Measurements from ENCODE around the gene MIDN.

The MIDN gene

GRCh38 chr19:1282588-1283206 lies 34.3 kb downstream of the MIDN start:
- no peak for DNase-seq (ENCODE audit: low read depth in 2 of 2)

GRCh38 chr19:1283207-1283916 lies 35.0 kb downstream of the MIDN start:
- DNase-seq (ENCODE audit: low read depth in 2 of 2), result no peak

- no peak for DNase-seq (ENCODE audit: low read depth in 2 of 2)
These were observed 35.5 kb downstream of the MIDN start for GRCh38 chr19:1283917-1284292.

- no peak for DNase-seq (ENCODE audit: low read depth in 2 of 2)
These were observed 36.1 kb downstream of the MIDN start for GRCh38 chr19:1284293-1284978.

GRCh38 chr19:1284979-1285736 lies 36.8 kb downstream of the MIDN start:
- DNase-seq (ENCODE audit: low read depth in 2 of 2), result no peak

- DNase-seq (ENCODE audit: low read depth in 2 of 2), result no peak
These were observed 37.5 kb downstream of the MIDN start, which contains the start of gene EFNA2 for GRCh38 chr19:1285737-1286360. Gene EFNA2, plus strand, starts transcription at chr19:1285873. Its CDS starts 296 bp downstream, at chr19:1286169.

- DNase-seq (ENCODE audit: low read depth in 2 of 2), result no peak
These were observed 38.3 kb downstream of the MIDN start for GRCh38 chr19:1286487-1287353.

- no peak for DNase-seq (ENCODE audit: low read depth in 2 of 2)
These were observed 39.2 kb downstream of the MIDN start for GRCh38 chr19:1287354-1288225.

GRCh38 chr19:1288226-1288612 lies 39.8 kb downstream of the MIDN start:
- no peak for DNase-seq (ENCODE audit: low read depth in 2 of 2)

GRCh38 chr19:1288833-1289685 lies 40.7 kb downstream of the MIDN start:
- no peak for DNase-seq (ENCODE audit: low read depth in 2 of 2)

GRCh38 chr19:1289686-1290025 lies 41.3 kb downstream of the MIDN start:
- DNase-seq (ENCODE audit: low read depth in 2 of 2), result no peak

GRCh38 chr19:1290196-1290702 lies 41.9 kb downstream of the MIDN start:
- no peak for DNase-seq (ENCODE audit: low read depth in 2 of 2)

- no peak for DNase-seq (ENCODE audit: low read depth in 2 of 2)
These were observed 42.6 kb downstream of the MIDN start for GRCh38 chr19:1290703-1291651.

- DNase-seq (ENCODE audit: low read depth in 2 of 2), result no peak
These were observed 43.5 kb downstream of the MIDN start for GRCh38 chr19:1291761-1292418.

- no peak for DNase-seq (ENCODE audit: low read depth in 2 of 2)
These were observed 44.2 kb downstream of the MIDN start for GRCh38 chr19:1292419-1293151.

Data from stimulated activated CD8-positive, alpha-beta memory T cell treated with anti-CD3 and anti-CD28 coated beads, Interleukin-7, amount 100 ng/mL, for 1 hour (primary cell).